Ammon's horn (tissue), 1 donor: ENCODE results near the gene SOCS6.
A peak's percentile ranks its signal among the peaks of the same experiment; 100 is the strongest.
"Not testable (repeated sequence)": the region's sequence is repeated elsewhere in the genome, so short reads cannot be mapped to it uniquely, and the experiment has no call there.

ENCODE experiments used
- DNase-seq: peaks from one replicate; pipeline ENCODE4 v3.0.0-alpha.2; 2016; ENCODE audit warnings: low spot score

The SOCS6 gene

DNA sequence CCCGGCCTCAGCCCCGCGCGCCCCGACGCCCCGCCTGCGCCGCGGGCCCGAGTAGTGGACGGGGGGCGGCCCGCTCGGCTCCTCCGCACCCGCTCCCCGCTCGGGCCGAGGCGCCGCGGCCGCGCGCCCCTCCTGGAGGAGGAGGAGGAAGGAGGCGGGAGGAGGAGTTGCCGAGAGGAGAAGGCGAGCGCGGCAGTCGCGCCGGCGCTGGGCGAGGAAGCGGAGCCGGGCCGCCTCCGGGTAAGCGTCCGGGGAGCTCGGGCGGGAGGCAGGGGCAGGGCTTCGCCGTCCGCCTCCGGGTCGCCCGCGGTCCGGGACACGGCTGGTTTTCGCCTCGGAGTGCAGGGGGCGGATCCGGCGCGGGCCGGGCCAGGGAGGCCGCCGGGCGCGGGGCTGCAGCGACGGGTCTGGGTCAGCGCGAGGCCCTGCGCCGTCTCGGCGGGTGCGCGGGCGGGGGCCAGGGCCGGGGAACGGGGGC, at the start of gene SOCS6:
Gene SOCS6 (plus strand): TSS at position 195 of the 478 bp plus-strand sequence. CDS start 35,624 bp downstream, outside the sequence.
- peak; percentile 50 for DNase-seq

DNA sequence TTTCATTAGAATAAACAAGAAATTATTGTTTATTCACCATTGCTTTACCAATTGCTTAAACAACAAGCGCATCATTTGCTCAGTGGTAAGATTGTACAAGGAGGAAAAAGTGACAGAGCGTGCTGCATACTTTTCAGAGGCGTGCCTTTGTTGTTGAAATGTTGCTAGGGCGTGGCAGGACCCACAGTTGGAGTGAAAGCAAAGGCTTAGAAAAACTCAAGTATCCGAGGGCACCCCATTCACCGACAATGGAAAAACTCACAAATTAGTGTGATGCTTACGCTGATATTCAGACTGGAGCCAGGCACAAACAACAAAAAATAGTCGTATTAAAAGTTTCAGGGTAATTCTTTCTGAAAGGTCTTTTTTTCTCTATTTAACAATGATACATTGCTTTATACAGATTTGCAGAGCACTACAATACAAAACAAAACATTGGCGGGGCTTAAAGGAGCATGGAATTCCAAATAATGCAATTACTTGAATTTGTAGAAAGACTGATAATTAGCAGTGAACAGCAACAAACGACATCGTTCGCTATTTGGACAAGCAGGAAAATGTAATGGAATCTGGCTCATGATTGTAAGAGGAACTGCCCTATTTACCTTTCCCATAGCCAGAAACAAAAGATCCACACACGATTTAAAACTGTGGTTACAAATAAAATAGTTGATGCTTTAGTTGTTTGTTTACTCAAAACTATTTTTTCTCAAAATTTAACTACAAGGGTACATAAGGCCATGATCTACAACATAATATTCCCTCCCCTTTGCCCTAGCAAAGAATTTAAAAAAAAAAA, 45.5 kb upstream of the SOCS6 start:
- no peak for DNase-seq

- peak; percentile 46 for DNase-seq
Measured at GRCh38 chr18:70246061-70246466, 42.8 kb upstream of the SOCS6 start.

GRCh38 chr18:70249118-70249517, 39.7 kb upstream of the SOCS6 start:
- no peak for DNase-seq

- DNase-seq: not testable (repeated sequence)
Measured at GRCh38 chr18:70249861-70250260, 39.0 kb upstream of the SOCS6 start.

- no peak for DNase-seq
Measured at GRCh38 chr18:70250781-70251180, 38.1 kb upstream of the SOCS6 start.

GRCh38 chr18:70256184-70256583, 32.7 kb upstream of the SOCS6 start:
- DNase-seq: peak; percentile 28

DNA sequence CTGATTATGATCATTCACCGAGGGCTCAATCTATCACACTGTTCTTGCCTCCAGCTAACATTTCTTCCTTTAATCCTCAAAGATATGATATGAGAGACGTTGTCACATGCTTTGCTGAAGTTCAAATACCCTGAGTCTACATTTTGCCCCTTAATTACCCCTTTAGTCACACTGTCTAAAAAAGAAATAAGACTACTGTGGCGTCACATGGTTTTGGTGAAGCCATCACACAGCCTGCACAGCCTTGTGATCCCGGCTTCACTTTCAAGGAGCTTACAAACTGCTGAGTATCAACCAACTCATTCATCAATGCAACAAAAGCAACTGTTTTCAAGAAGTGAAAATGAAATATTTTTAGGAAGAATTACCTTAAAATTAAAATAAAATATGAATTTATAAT, 31.9 kb upstream of the SOCS6 start:
- peak; percentile 66 for DNase-seq

GRCh38 chr18:70258243-70258642, 30.6 kb upstream of the SOCS6 start:
- DNase-seq: no peak

- DNase-seq: no peak
Measured at GRCh38 chr18:70260683-70261082, 28.2 kb upstream of the SOCS6 start.

DNA sequence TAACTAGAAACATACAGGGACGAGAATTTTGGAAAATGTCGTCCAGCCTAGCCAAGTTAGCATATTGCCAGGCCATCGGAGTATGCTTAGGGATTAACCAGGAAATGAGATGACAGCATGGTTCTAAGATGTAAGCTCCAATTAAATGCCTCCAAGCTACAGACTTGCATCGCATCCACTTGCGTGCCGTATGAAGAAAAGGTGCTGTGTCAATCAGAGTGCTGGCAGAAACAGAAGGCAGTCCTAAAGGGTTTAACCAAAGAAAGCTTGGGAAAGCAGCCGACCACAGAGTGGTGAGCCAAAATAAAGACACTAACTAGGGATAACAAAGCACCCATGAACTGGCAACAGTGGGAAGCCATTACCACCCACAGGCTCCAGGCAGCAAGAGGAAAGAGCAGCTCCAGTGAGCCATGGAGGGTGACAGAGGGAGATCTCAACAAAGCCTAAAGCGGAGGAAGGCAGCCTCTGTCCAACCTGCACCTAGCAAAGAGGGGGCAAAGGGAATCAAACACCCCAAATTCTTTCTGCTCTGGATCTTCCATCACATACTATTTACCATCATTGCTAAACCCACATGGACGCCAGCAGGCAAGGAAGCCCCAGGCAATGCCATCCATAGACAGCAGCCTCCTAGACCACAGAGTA, 27.6 kb upstream of the SOCS6 start:
- no peak for DNase-seq

DNA sequence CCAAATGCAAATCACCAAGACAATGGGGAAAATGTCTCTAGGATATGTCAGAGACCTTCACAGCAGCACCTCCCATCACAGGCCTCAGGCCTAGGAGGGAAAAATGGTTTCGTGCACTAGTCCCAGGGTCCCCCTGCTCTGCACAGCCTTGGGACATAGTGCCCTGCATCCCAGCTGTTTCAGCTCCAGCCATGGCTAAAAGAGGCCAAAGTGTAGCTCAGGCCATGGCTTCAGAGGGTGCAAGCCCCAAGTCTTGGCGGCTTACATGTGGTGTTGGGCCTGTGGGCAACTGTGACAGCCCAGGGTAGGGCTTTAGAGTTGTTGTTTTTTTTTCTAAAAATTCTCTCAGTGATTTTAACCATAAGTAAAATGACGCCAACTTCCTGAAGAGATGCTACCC, 25.5 kb upstream of the SOCS6 start:
- DNase-seq: no peak

DNA sequence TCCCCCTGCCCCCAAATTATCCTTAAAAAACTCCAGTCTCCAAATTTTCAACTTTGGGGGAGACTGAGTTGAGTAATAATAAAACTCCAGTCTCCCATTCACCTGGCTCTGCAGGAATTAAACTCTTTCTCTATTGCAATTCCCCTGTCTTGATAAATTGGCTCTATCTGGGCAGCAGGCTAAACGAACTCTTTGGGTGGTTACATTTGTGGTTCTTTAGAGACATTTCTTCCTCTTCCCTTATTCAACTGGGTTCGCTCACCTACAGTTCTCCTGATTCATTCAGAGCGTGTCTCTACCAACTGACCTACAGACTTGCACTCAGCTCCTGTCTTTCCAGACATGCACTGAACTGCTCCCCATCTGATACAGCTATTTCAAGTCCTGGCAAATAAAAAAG, 17.1 kb upstream of the SOCS6 start:
- DNase-seq: no peak

- no peak for DNase-seq
Measured at GRCh38 chr18:70273021-70273420, 15.8 kb upstream of the SOCS6 start.

DNA sequence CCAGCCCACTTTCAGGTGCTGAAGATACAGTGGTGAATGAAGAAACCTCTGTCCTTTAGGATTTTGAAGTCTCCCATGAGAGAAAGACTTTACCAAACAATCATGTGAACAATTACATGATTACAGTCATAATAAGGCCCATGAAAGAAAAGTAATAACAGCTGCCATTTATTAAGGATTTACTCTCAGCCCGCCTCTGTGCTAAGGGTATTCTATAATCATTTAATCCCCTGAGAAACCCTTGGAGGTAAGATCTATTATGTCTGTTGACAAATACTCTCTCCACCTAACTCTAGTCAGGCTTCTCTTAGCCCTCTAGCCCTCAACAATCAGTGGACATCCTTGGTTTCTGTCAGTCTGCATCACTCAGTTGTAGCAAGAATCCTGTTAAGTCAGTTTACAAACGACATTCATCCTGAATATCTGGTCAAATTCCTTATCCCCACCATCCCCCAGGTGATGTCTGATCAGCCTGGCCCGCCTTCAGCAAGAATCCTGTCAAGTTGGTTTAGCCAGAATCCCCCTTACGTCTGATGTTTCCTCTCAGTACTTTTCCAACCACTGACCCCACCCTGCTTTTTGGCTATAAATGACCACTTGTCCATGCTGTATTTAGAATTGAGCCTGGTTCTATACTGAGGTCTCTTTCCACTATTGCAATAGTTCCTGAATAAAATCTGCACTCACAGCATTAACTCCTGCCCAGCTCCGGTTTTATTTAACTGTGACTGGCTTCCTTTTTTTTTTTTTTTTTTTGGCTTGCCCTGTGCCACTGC, 12.2 kb upstream of the SOCS6 start:
- DNase-seq: no peak

DNA sequence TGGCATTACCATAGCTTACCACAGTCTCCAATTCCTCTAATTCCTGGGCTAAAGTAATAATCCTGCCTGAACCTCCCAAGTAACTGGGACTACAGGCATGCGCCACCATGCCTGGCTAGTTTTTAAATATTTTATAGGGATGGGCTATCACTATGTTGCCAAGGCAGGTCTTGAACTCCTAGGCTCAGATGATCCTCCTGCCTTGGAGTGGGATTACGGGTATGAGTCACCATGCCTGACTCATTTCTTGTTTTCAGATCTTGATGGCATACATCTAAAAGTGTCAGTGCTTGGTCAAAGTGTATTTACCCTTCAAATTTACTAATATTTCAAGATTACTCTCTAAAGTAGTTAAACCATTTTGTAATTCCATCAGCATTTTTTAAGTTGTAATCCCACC, 9.4 kb upstream of the SOCS6 start:
- no peak for DNase-seq

DNA sequence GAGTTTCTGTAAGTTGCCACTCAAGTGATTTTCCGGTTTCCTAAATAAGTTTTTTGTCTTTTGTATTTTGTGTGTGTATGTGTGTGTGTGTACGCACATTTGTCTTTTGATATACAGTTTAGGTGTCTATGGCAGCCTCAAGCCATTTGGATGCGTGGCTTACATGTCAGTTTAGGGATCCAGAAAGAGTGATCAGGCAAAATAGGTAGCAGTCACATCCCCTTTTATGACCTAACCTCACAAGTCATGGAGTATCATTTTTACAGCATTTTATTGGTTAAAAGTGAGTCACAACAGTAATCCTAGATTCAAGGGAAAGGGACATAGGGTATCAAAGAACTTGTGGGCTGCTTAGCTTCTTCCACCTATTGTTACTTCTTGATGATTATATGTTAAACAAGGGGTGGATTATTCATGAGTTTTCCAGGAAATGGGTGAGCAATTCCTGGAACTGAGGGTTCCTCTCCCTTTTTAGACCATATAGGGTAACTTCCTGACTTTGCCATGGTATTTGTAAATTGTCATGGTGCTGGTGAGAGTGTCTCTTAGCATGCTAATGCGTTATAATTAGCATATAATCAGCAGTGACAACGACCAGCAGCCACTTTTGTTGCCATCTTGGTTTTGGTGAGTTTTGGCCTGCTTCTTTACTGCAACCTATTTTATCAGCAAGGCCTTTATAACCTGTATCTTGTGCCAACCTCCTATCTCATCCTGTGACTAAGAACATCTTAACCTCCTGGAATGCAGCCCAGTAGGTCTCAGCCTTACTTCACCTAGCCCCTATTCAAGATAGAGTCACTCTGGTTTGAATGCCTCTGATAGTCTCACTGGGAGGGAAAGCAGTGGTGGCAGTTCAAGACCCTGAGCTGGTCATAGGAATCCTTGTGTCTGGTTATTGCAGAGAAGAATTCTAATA, 8.6 kb upstream of the SOCS6 start:
- DNase-seq: no peak

DNA sequence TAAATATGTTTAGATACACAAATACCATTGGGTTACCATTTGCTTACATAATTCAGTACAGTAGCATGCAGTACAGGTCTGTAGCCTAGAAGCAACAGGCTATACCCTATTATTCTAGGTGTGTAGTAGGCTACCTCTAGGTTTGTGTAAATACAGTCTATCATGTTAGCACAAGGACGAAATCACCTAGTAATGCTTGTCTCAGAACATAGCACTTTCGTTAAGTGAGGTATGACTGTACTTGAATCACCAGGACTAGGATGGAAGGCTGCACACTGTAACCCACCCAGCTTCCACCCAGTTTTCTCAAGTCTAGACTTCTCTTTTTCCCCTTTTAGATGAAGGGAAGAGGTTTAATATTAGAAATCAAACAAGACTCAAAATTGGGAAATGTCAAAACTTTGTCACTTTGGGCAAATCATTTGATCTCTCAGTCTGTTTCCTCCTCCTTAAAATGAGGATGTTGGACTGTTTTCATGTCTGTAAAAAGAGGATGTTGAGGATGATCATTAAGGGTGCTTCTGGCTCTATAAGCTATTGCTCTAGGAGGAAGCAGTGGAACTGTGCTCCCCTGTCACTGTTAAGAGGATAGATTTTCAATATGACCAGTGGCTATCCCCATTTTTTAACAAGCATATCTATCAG, 3.7 kb upstream of the SOCS6 start:
- peak; percentile 53 for DNase-seq

DNA sequence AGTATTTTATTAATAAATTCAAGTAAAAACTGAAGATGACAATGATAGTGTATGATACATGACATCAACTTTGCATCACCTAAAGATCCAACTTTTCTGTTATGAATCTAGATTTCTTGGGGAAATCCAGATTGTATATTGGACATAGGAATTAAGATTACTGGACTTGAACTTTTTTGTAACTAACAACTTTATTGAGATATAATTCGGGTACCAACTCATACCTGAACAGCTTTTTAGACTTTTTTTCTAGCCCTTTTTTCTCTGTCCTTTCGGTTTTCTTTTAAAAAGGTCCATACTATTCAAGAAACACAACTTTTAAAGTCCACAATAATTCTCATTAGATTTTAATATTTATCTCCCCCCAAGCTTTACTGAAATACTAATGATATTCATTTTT, 1.1 kb upstream of the SOCS6 start:
- DNase-seq: no peak

- no peak for DNase-seq
Measured at GRCh38 chr18:70288171-70288850, 534 bp upstream of the SOCS6 start.
